Fibroblast of lung (primary cell): ENCODE results near the gene FGF22. TPM values are rescaled to one million over a fixed set of nuclear protein-coding genes. Genes with fewer than 3 reads are reported as not detected.
"Not testable (repeated sequence)": the region's sequence is repeated elsewhere in the genome, so short reads cannot be mapped to it uniquely, and the experiment has no call there.

Experiments used
- DNase-seq, 2 donors: peaks; one replicate each; pipeline versions ENCODE4 v3.0.0 to v3.0.0-alpha.2; 2010; ENCODE audit warnings: low read depth in 2 of 2
- H2AFZ ChIP-seq: 2 replicates; pipeline ENCODE4 v1.5.1; 2012; ENCODE audit warnings: low read length, control low read depth, inconsistent platforms
- H3K27ac ChIP-seq: 2 replicates; pipeline ENCODE4 v1.5.1; 2011; ENCODE audit warnings: low read length, control low read depth; ENCODE audit not compliant: insufficient read depth
- H3K27me3 ChIP-seq: 2 replicates; pipeline ENCODE4 v1.5.1; 2011; ENCODE audit warnings: mild to moderate bottlenecking, low read length; ENCODE audit not compliant: control insufficient read depth, insufficient read depth
- H3K36me3 ChIP-seq: 2 replicates; pipeline ENCODE4 v1.5.1; 2011; ENCODE audit warnings: low read length; ENCODE audit not compliant: control insufficient read depth, insufficient read depth
- H3K4me1 ChIP-seq: 2 replicates; pipeline ENCODE4 v1.5.1; 2011; ENCODE audit warnings: low read length; ENCODE audit not compliant: control insufficient read depth, insufficient read depth; ENCODE audit errors: extremely low read depth
- H3K4me2 ChIP-seq: 2 replicates; pipeline ENCODE4 v1.5.1; 2011; ENCODE audit warnings: low read length, control low read depth; ENCODE audit not compliant: insufficient read depth; ENCODE audit errors: extremely low read depth
- H3K4me3 ChIP-seq, 4 experiments: fragments of 200-600 bp in 1 of 4; sonication (generic) in 1 of 4; replicated peaks in 1 of 4; 2 replicates each; pipeline ENCODE4 v1.5.1; 2011 to 2016; ENCODE audit warnings: low read length in 4 of 4, low read depth in 3 of 4, mild to moderate bottlenecking in 3 of 4, control low read depth in 2 of 4, inconsistent platforms in 1 of 4, mixed read lengths in 1 of 4; ENCODE audit not compliant: insufficient read depth in 1 of 4; ENCODE audit errors: control extremely low read depth in 1 of 4
- H3K79me2 ChIP-seq: 2 replicates; pipeline ENCODE4 v1.5.1; 2012; ENCODE audit warnings: mild to moderate bottlenecking, low read length, inconsistent platforms; ENCODE audit not compliant: control insufficient read depth, insufficient read depth
- H3K9ac ChIP-seq: 2 replicates; pipeline ENCODE4 v1.5.1; 2011; ENCODE audit warnings: mild to moderate bottlenecking, low read length, control low read depth; ENCODE audit not compliant: insufficient read depth
- H3K9me3 ChIP-seq: 2 replicates; pipeline ENCODE4 v1.5.1; 2012; ENCODE audit warnings: low read depth, low read length; ENCODE audit not compliant: control insufficient read depth, insufficient read depth
- H4K20me1 ChIP-seq: 2 replicates; pipeline ENCODE4 v1.5.1; 2011; ENCODE audit warnings: low read length; ENCODE audit not compliant: control insufficient read depth, insufficient read depth; ENCODE audit errors: extremely low read depth
- CTCF ChIP-seq, 2 donors: IDR thresholded peaks in 1 of 2; conservative IDR thresholded peaks in 1 of 2; 1 replicate in 1 of 2; 2 replicates in 1 of 2; pipeline ENCODE4 v1.5.1; 2011 to 2012; ENCODE audit warnings: low read length in 2 of 2, control low read depth in 1 of 2, inconsistent platforms in 1 of 2, low read depth in 1 of 2, mild to moderate bottlenecking in 1 of 2
- EZH2 ChIP-seq: IDR thresholded peaks from 2 replicates; pipeline ENCODE4 v1.5.1; 2012; ENCODE audit warnings: low read length, control low read depth, mild to moderate bottlenecking; ENCODE audit errors: missing control alignments
- polyA plus RNA-seq, 2 donors: library from polyadenylated mRNA; depleted of rRNA in 1 of 2; stranded (reverse) in 1 of 2; unstranded in 1 of 2; fragments of >200 nt; gene quantifications; 2 replicates each; pipeline ENCODE4 v1.2.1, GENCODE V29; 2011 to 2012; ENCODE audit warnings: missing spikeins in 1 of 2
- total RNA-seq: library from RNA; depleted of rRNA; stranded (reverse); fragments of >200 nt; gene quantifications from 2 replicates; pipeline ENCODE4 v1.2.1, GENCODE V29; 2014

FGF22 gene
- total and polyA plus RNA-seq, 2 donors (not counting 1 experiment from before 2014, with no cell fraction given), result under 0.01 TPM; not detected in 1

GRCh38 chr19:668675-669434 lies 29.2 kb downstream of the FGF22 start:
- H3K9ac ChIP-seq, H3K27ac ChIP-seq, H2AFZ ChIP-seq, H3K4me3 ChIP-seq, H3K36me3 ChIP-seq, H3K27me3 ChIP-seq, H3K4me1 ChIP-seq, H3K4me2 ChIP-seq, H3K9me3 ChIP-seq, H3K79me2 ChIP-seq, H4K20me1 ChIP-seq: not testable (repeated sequence)
- peak in 1 of 2 donors; percentile 63 for DNase-seq

- no peak for DNase-seq
- Histone ChIP-seq H3K4me3 (no peak overlapping the region), H3K9me3 (no peaks in the 10 kb centered on the region), H3K36me3 (no peaks in the 10 kb centered on the region), H2AFZ (no peak overlapping the region), H3K4me1 (peaks cover 2% of the 10 kb centered on the region), H3K79me2 (no peaks in the 10 kb centered on the region), H3K27me3 (no peaks in the 10 kb centered on the region), H3K27ac (no peak overlapping the region), H3K9ac (no peak overlapping the region), H3K4me2 (no peak overlapping the region), H4K20me1 (no peaks in the 10 kb centered on the region)
- TF ChIP-seq EZH2 (no peak), CTCF (conservative IDR thresholded peaks at IDR 0.05 in 1 of 2, IDR thresholded peaks at IDR 0.05 in 1 of 2; ENCODE audit: low read depth in 1 of 2, low read length in 2 of 2) (peak in 1 of 2 donors; percentile 13)
Measured at GRCh38 chr19:670609-671075, 31.0 kb downstream of the FGF22 start.

GRCh38 chr19:674282-675151 lies 34.8 kb downstream of the FGF22 start:
- peaks cover 2% of the 10 kb centered on the region for H3K79me2 ChIP-seq
- H3K4me3 ChIP-seq, result no peak overlapping the region
- no peaks in the 10 kb centered on the region for H4K20me1 ChIP-seq
- peaks cover 17% of the 10 kb centered on the region for H3K4me1 ChIP-seq
- H2AFZ ChIP-seq, result no peak overlapping the region
- no peak for DNase-seq
- no peak overlapping the region for H3K4me2 ChIP-seq
- H3K27me3 ChIP-seq, result no peaks in the 10 kb centered on the region
- no peak overlapping the region for H3K27ac ChIP-seq
- no peaks in the 10 kb centered on the region for H3K9me3 ChIP-seq
- H3K36me3 ChIP-seq, result no peaks in the 10 kb centered on the region
- TF ChIP-seq EZH2, result no peak
- TF ChIP-seq CTCF (conservative IDR thresholded peaks at IDR 0.05 in 1 of 2, IDR thresholded peaks at IDR 0.05 in 1 of 2; ENCODE audit: low read depth in 1 of 2, low read length in 2 of 2), result no peak
- H3K9ac ChIP-seq, result no peak overlapping the region
